GM21825 (cell line): ENCODE data around the gene FGF12.
"Not testable (repeated sequence)": the region's sequence is repeated elsewhere in the genome, so short reads cannot be mapped to it uniquely, and the experiment has no call there.

Experiments
- ATAC-seq: cut with Tn5 transposase; IDR thresholded peaks from one replicate; pipeline ENCODE4 v1.9.1; 2021; ENCODE audit warnings: mild to moderate bottlenecking, moderate library complexity; ENCODE audit not compliant: unreplicated experiment

Gene FGF12

GRCh38 chr3:192727032-192727847 lies at the start of gene FGF12:
FGF12 (minus strand) TSS chr3:192727541.
- no peak for ATAC-seq

GRCh38 chr3:192774341-192774740 lies 47.0 kb upstream of the FGF12 start:
- ATAC-seq = not testable (repeated sequence)

- no peak for ATAC-seq
These were observed 45.0 kb upstream of the FGF12 start for GRCh38 chr3:192772240-192772894.

GRCh38 chr3:192758654-192759053 lies 31.3 kb upstream of the FGF12 start:
- no peak for ATAC-seq

GRCh38 chr3:192751148-192751547 lies 23.8 kb upstream of the FGF12 start:
- ATAC-seq = no peak

GRCh38 chr3:192750201-192750600 lies 22.9 kb upstream of the FGF12 start:
- ATAC-seq = no peak

GRCh38 chr3:192747746-192748145 lies 20.4 kb upstream of the FGF12 start:
- ATAC-seq = no peak

- ATAC-seq = no peak
These were observed 19.8 kb upstream of the FGF12 start for GRCh38 chr3:192747145-192747544.

GRCh38 chr3:192745150-192745549 lies 17.8 kb upstream of the FGF12 start:
- no peak for ATAC-seq

GRCh38 chr3:192744604-192745003 lies 17.3 kb upstream of the FGF12 start:
- ATAC-seq = not testable (repeated sequence)

GRCh38 chr3:192737506-192737905 lies 10.2 kb upstream of the FGF12 start:
- ATAC-seq = no peak

GRCh38 chr3:192731233-192731632 lies 3.9 kb upstream of the FGF12 start:
- no peak for ATAC-seq

GRCh38 chr3:192726385-192726784 lies 956 bp downstream of the FGF12 start:
- no peak for ATAC-seq

- no peak for ATAC-seq
These were observed 7.4 kb downstream of the FGF12 start for GRCh38 chr3:192719964-192720363.

- no peak for ATAC-seq
These were observed 9.2 kb downstream of the FGF12 start for GRCh38 chr3:192718156-192718555.

GRCh38 chr3:192715126-192715525 lies 12.2 kb downstream of the FGF12 start:
- no peak for ATAC-seq

- ATAC-seq = not testable (repeated sequence)
These were observed 16.2 kb downstream of the FGF12 start for GRCh38 chr3:192711126-192711525.

GRCh38 chr3:192710366-192710765 lies 17.0 kb downstream of the FGF12 start:
- no peak for ATAC-seq

GRCh38 chr3:192706272-192706671 lies 21.1 kb downstream of the FGF12 start:
- ATAC-seq = no peak

GRCh38 chr3:192700885-192701284 lies 26.5 kb downstream of the FGF12 start:
- ATAC-seq = no peak

- no peak for ATAC-seq
These were observed 30.3 kb downstream of the FGF12 start for GRCh38 chr3:192696943-192697587.
